Measurements from ENCODE around the gene MBOAT2.

- TF ChIP-seq CTCF (IDR thresholded peaks at IDR 0.05) = peak in 3 of 6 experiments; percentile 13 to 34 (median 31)
- no peak for TF ChIP-seq POLR2A (IDR thresholded peaks at IDR 0.05)
These were observed 121.4 kb downstream of the MBOAT2 start for GRCh38 chr2:8882094-8882493.
